ENCODE measurements around the gene TAF15. TPM values are rescaled to one million over a fixed set of nuclear protein-coding genes. Genes with fewer than 3 reads are reported as not detected.

Gene TAF15
- total RNA-seq, 1 donor from 2014 or later = 94.0 TPM

DNA sequence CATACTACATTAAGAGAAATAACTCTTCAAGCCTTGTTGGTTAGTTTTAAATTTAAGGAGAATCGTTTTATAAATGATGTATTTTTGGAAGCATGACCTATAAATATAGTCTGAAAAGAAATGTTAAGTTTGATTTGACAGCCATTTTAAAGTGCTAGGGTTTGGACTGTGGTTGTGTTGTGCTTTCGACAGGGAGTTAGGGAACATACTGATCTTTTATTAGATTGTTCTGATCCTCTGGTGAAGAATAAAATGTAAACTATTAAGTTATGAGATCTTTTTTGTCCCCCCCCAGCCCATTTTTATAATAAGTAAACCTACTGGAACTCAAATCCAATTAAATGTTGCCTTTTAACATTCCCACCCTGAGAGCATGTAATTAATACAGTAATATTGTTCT lies 12.0 kb downstream of the TAF15 start:
- DNase-seq = no peak

DNA sequence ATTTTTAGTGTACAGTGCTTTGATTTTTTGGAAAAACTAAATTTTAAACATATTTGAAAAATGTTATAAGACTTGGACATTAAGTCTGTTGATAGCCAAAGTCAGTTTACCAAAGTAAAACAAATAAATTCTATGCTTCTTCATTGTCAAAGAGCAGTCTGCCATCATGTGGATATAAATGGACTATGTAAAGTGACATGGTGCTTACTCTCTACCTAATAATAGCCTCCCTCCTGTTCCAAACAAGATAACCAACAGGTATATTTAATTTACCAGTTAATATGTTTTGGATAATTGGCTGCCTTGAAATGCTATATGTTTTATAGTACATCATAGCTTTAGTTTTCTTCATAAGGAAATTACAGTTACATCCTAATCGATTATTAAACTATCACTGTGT lies 15.9 kb downstream of the TAF15 start:
- DNase-seq = no peak

DNA sequence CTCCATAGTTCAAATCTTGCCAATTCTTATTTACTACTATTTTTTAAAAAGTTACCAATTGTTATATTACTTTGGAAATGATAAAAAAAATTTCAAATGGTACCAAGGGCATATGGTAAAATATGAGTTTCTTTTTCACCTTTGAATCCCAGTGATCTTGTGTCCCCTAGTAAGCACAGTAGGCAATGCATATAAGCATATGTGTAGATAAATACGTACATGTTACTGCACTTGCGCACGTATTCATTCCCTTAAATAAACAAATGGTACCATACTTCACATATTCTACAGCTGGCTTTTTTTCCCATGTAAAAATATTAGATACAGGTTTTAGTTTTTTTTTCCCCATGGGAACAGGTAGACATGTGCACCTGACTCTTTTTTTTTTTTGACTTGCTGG lies 31.8 kb downstream of the TAF15 start:
- no peak for DNase-seq

GRCh38 chr17:35841505-35841904 lies 32.2 kb downstream of the TAF15 start:
- DNase-seq = no peak

DNA sequence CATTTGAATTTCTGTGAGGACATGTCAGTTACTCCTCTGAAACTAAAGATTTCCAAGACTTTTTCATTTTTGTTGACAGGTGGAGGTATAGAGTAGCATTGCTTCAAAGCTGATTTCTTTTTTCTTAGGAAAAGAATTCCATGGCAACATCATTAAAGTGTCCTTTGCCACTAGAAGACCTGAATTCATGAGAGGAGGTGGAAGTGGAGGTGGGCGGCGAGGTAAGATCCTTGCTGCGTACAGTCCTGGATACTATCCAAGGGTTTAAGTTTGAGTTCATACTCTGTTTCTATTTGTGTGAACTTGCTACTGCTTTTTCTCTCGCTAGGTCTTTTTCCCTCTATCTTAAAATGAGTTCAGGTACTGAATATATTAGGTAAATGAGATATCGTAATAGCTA lies 33.0 kb downstream of the TAF15 start:
- no peak for DNase-seq

DNA sequence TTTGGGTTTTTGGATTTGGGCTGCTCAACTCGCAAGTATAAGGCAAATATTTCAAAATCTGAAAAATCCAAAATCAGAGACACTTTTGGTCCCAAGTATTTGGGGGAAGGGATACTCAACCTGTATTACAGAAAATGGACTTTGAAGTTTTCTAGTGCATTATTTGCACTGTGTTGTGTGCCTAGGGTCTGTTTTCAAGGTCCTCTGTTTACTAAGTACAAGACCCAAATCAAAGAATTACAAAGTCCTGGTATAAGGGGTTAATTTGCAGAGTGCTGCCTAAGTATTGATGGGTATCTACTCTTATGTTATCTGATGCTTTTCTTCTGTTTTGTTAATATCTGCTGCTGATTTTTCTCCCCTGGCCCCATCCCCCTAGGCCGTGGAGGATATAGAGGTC lies 34.4 kb downstream of the TAF15 start:
- no peak for DNase-seq

- DNase-seq = no peak
These were observed 35.3 kb downstream of the TAF15 start for GRCh38 chr17:35844547-35844946.

DNA sequence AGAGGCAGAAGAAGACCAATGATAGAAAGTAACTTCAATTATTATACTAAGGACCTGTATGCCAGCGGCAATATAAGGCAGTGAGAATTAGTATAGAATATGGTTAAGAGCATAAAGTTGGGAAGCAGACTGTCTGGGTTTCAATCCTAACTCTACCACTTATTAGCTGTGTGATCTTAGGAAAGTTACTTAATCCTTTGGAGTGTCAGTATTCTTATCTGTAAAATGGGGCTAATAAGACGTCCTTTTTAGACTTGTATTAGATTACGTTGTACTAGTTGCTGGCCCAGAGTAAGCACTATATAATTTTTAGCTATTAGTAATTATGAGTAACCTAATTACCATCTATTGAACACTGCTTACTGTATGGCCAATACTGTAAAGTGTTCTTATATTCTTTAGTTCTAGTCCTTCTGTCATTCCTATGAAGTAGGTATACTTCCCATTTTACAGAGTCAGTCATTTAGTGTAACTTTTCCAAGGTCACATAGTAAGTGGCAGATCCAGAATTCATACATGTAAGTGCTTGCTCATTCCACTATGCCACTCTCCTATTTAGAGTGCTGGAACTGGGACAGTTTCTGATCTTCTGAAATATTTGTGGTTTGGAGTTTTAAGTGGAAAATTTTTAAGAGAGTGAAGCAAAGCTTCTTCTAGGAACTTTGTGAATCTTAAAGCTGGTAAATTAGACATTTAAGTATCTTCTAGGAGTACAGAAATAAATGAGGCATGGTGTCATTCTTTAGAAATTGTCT lies 36.9 kb downstream of the TAF15 start:
- no peak for DNase-seq

GRCh38 chr17:35847006-35847405 lies 37.7 kb downstream of the TAF15 start:
- no peak for DNase-seq

DNA sequence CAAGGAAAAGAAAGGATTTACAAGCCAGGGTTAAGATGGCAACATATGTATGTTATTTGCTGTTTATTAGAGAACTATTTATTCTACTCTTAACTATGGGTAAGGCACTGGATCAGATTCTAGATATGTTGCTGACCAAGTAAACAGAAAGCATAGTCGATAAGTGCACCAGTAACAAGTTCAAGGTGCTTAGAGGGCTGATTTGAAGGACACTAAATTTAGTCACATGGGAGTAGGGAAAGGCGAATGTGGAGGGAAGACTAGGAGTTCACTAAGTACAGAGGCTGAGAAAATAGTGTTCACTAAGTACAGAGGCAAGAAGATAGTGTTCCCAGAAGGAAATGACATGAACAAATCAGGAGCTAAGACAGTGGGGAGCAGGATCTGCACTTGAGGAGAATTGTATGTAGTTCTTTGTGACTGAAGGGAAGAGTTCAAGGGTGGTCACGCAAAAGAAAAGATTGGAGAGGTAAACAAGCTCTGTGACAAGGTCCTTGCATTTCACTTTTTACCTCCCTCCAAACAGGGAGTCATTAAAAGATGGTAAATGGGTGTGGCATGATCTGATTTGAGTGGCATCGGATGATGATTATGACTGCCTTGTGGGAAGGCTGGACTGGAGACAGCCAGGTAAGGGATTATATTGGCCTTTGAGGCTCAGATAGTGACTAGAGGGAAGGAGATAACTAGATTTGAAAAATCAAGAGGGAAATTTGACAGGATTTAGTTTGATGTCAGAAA lies 38.5 kb downstream of the TAF15 start:
- DNase-seq = no peak

DNA sequence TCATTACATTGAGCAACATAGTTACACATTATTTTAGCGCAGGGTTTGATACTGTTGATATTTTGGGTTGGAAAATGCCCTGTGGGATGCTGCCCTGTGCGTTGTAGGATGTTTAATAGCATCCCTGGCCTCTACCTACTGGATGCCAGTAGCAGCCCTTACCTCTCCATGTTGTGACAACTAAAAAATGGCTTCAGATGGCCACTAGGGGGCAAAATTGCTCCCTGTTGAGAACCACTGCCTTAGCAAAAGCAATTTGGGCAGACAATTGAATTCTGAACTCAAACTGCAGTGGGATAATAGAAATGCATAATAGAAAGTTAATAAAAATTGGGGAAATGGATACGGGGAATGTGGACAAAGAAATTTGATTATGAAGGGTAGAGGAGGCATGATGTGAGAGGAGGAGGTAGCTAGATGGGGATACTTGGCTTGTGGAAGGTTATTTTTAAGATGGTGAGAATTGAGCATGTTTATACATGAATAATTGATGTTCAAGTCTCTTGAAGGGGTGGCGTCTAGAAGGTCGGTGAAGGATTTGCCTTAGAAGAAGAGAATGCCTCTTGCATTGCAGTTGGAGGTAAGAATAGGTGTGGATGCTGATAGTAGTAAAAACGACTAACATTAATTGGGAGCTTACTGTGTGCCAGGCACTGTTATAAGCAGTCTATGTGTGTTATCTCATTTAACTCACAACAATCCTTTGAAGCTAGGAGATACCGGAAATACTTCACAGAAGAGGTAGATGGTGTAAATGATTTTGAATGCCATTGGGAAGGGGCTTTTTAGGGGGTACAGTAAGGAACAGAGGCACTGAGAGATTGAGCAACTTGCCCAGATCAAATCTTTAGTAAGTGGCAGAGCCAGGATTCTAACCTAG lies 40.4 kb downstream of the TAF15 start:
- peak; percentile 74 for DNase-seq

- no peak for DNase-seq
These were observed 46.7 kb downstream of the TAF15 start for GRCh38 chr17:35855965-35856364.

GRCh38 chr17:35856603-35857002 lies 47.3 kb downstream of the TAF15 start:
- no peak for DNase-seq

DNA sequence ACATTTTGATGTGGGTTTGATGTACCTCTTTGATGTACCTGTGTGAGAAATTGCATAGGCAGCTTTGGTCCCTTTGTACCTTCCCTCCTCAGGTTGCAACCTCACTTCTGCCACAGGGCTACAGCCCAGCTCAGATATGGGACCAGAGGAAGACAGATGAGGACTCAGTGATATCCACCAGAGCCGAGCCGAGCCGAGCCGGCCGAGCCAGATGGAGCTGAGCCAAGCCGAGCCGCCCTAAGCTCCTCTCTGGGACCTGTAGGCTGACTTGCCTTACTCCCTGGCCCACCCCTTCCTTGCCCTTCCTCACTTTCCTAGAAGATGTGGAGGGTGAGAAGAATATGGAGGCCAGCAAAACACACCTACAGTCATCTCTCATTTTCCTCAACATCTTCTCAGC lies 55.6 kb downstream of the TAF15 start:
- no peak for DNase-seq

- peak; percentile 40 for DNase-seq
These were observed 56.4 kb downstream of the TAF15 start for GRCh38 chr17:35865412-35866340.

DNA sequence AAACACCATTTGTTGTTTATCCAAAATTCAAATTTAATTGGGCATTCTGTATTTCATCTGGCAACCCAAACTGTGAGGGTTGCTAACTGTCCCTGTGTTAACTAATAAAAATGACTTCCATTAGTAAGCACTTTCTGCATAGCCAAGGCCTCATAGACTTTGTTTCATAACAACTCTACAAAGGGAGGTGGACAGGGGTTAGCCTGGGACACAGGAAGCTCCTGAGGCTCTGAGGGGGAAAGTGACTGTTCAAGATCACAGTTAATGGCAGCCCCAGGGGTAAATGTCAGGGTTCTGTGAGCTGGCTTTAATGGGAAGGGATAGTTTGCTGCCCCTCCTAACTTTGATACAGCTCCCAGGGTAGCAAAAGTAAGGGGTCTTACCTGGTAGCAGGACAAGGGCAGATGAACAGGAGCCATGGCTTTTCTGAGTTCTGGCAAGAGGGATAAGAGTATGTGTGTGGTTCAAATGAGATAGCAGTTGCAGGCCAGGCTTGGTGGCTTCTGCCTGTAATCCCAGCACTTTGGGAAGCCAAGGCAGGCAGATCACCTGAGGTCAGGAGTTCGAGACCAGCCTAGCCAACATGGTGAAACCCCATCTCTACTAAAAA lies 57.2 kb downstream of the TAF15 start:
- no peak for DNase-seq

GRCh38 chr17:35867574-35867973 lies 58.3 kb downstream of the TAF15 start:
- no peak for DNase-seq

GRCh38 chr17:35868737-35869136 lies 59.5 kb downstream of the TAF15 start, which contains the start of gene HEATR9:
HEATR9 (minus strand) TSS chr17:35868891; CDS start chr17:35868742, 149 bp downstream.
- DNase-seq = no peak

DNA sequence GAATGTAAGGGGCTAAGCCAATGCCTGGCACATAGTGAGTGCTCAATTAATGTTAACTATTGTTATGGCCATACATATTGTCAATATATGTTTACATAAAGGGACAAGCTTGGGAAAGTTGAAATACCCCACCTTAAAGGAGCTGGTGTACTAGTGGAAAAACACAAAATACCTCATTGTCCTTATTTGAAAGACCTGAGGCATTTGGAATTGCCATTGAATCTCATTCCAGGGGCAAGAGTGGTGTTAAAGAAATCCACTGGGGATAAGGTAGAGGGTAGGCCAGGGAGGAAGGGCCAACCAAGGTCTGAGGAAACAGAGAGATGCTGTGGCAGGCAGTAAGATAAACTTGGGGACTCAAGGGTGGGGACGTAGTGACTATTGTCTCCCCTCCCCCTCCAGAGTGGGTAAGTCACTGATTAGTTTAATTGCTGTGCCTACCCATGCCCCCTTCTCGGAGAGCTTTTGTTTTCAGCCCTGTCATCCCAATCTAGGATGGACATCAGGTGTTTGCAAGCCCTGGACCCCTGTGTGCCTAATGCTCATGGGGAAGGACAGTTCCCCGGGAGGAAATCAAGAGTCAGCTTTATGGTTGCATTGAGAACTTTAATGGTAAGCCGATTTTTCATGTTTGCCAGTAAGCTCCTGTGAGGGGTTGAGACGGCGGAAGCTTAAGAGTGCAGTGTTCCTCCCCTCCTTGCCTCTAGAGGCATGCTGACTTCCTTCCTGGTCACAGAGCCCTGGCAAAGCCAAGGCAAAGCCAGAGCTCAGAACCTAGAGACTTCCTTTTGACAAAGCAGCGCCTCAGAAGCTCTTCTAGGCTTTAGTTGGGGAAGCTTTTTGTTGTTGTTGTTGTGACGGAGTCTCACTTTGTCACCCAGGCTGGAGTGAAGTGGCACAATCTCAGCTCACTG lies 61.9 kb downstream of the TAF15 start:
- no peak for DNase-seq
